ENCODE data around the gene ARHGEF4. TPM values are rescaled to one million over a fixed set of nuclear protein-coding genes. Genes with fewer than 3 reads are reported as not detected.

The ARHGEF4 gene
- total and polyA plus RNA-seq, 2 donors (not counting 3 experiments of a cell fraction or from before 2014, with no cell fraction given): not detected

- CTCF ChIA-PET: interaction anchor here (0.8 to 1.1 kb wide), 2 partner anchors 22 to 53 kb away, joined by 3 to 4 read pairs; no protein-coding TSS in a partner anchor
- POLR2A ChIA-PET: no interaction called here
- no peaks in the 10 kb centered on the region for H3K27me3 ChIP-seq (ENCODE audit: control insufficient read depth in 2 of 2, insufficient read depth in 2 of 2, low read length in 2 of 2)
- DNase-seq (ENCODE audit: low read depth, low spot score): no peak
- BruUV-seq (replicated peaks): no TSS peak
- H4K20me1 ChIP-seq (replicated peaks; ENCODE audit: control insufficient read depth, extremely low read depth, insufficient read depth, low read length): no peaks in the 10 kb centered on the region
- H3K79me2 ChIP-seq (ENCODE audit: control insufficient read depth, insufficient read depth, low read length): no peaks in the 10 kb centered on the region
- no peaks in the 10 kb centered on the region for H3K36me3 ChIP-seq (ENCODE audit: control insufficient read depth in 2 of 2, extremely low read depth in 1 of 2, insufficient read depth in 2 of 2, low read length in 2 of 2)
- H3K4me1 ChIP-seq (ENCODE audit: control insufficient read depth, extremely low read depth, insufficient read depth, low read length): no peaks in the 10 kb centered on the region
- H3K4me2 ChIP-seq (ENCODE audit: insufficient read depth, low read length): no peak overlapping the region
- TF ChIP-seq POLR2AphosphoS5 (IDR thresholded peaks at IDR 0.05; ENCODE audit: insufficient read depth, low read depth, low read length) (no peak), MYC (IDR thresholded peaks at IDR 0.05; ENCODE audit: low read depth, low read length) (no peak), CTCF (IDR thresholded peaks at IDR 0.05; ENCODE audit: extremely low read depth in 1 of 2, insufficient read depth in 1 of 2, low read depth in 1 of 2, low read length in 2 of 2) (no peak), JUN (IDR thresholded peaks at IDR 0.05; ENCODE audit: borderline replicate concordance, insufficient read depth, insufficient read length, low read depth) (no peak), EZH2 (IDR thresholded peaks at IDR 0.05; ENCODE audit: borderline replicate concordance, low read depth, low read length, severe bottlenecking) (no peak), GATA2 (IDR thresholded peaks at IDR 0.05; ENCODE audit: insufficient read depth, insufficient read length, low read depth, low read length) (no peak), FOS (IDR thresholded peaks at IDR 0.05; ENCODE audit: borderline replicate concordance, insufficient read depth, low read length) (no peak), MAX (IDR thresholded peaks at IDR 0.05; ENCODE audit: insufficient read depth, insufficient read length) (no peak), POLR2A (IDR thresholded peaks at IDR 0.05; ENCODE audit: low read depth, low read length) (no peak)
- H3K9ac ChIP-seq (replicated peaks; ENCODE audit: extremely low read depth, insufficient read depth, low read length): no peak overlapping the region
- intact Hi-C loops (cut with micrococcal nuclease): no loop called here
- no peaks in the 10 kb centered on the region for H3K9me1 ChIP-seq (replicated peaks; ENCODE audit: control insufficient read depth, extremely low read depth, insufficient read depth, low read length)
- dilution Hi-C loops (cut with MboI; ENCODE audit: extremely low pct_ligation_motif_present, low sequenced_read_pairs): no loop called here
- H3K27ac ChIP-seq (ENCODE audit: insufficient read depth, low read depth, low read length): no peak overlapping the region
- no peak overlapping the region for H3K4me3 ChIP-seq (replicated peaks in 1 of 3; ENCODE audit: insufficient read depth in 1 of 3, low read depth in 1 of 3, low read length in 3 of 3)
- no peak overlapping the region for H2AFZ ChIP-seq (ENCODE audit: low read depth, low read length)
- H3K9me3 ChIP-seq (replicated peaks; ENCODE audit: control insufficient read depth, insufficient read depth, low read length): no peaks in the 10 kb centered on the region
- FAIRE-seq: no peak
These were observed 14.3 kb downstream of the ARHGEF4 start for GRCh38 chr2:130850788-130851623.

All from endothelial cell of umbilical vein (primary cell).